Measurements from ENCODE around the gene ZSWIM1.

Gene ZSWIM1

GRCh38 chr20:45912344-45912682 is 31.3 kb downstream of the ZSWIM1 start:
- TF ChIP-seq POLR2AphosphoS5 (IDR thresholded peaks at IDR 0.05; ENCODE audit: low read depth, low read length): no peak
- no peak for TF ChIP-seq TAF1 (IDR thresholded peaks at IDR 0.05; ENCODE audit: borderline replicate concordance, insufficient read depth, low read length)
- TF ChIP-seq REST (IDR thresholded peaks at IDR 0.05; ENCODE audit: insufficient read depth in 1 of 2, low read depth in 2 of 2, low read length in 2 of 2): no peak
- no peak for TF ChIP-seq SIN3A (IDR thresholded peaks at IDR 0.05; ENCODE audit: borderline replicate concordance, insufficient read depth, low read length)
- TF ChIP-seq FOXP2 (optimal IDR thresholded peaks at IDR 0.05; ENCODE audit: borderline replicate concordance, extremely low read depth, extremely low read length, insufficient read depth): no peak

- TF ChIP-seq SIN3A (IDR thresholded peaks at IDR 0.05; ENCODE audit: borderline replicate concordance, insufficient read depth, low read length) (no peak), FOXP2 (optimal IDR thresholded peaks at IDR 0.05; ENCODE audit: borderline replicate concordance, extremely low read depth, extremely low read length, insufficient read depth) (no peak), TAF1 (IDR thresholded peaks at IDR 0.05; ENCODE audit: borderline replicate concordance, insufficient read depth, low read length) (no peak), REST (IDR thresholded peaks at IDR 0.05; ENCODE audit: insufficient read depth in 1 of 2, low read depth in 2 of 2, low read length in 2 of 2) (no peak), POLR2AphosphoS5 (IDR thresholded peaks at IDR 0.05; ENCODE audit: low read depth, low read length) (no peak)
Measured at GRCh38 chr20:45913116-45913515, 32.1 kb downstream of the ZSWIM1 start.

GRCh38 chr20:45917790-45918141 is 36.7 kb downstream of the ZSWIM1 start:
- no peak for TF ChIP-seq REST (IDR thresholded peaks at IDR 0.05; ENCODE audit: insufficient read depth in 1 of 2, low read depth in 2 of 2, low read length in 2 of 2)

GRCh38 chr20:45918182-45918737 is 37.2 kb downstream of the ZSWIM1 start:
- no peak for TF ChIP-seq POLR2AphosphoS5 (IDR thresholded peaks at IDR 0.05; ENCODE audit: low read depth, low read length)
- no peak for TF ChIP-seq SIN3A (IDR thresholded peaks at IDR 0.05; ENCODE audit: borderline replicate concordance, insufficient read depth, low read length)
- no peak for TF ChIP-seq TAF1 (IDR thresholded peaks at IDR 0.05; ENCODE audit: borderline replicate concordance, insufficient read depth, low read length)
- TF ChIP-seq FOXP2 (optimal IDR thresholded peaks at IDR 0.05; ENCODE audit: borderline replicate concordance, extremely low read depth, extremely low read length, insufficient read depth): no peak
- no peak for TF ChIP-seq REST (IDR thresholded peaks at IDR 0.05; ENCODE audit: insufficient read depth in 1 of 2, low read depth in 2 of 2, low read length in 2 of 2)

GRCh38 chr20:45918779-45919537 is 37.9 kb downstream of the ZSWIM1 start:
- TF ChIP-seq REST (IDR thresholded peaks at IDR 0.05; ENCODE audit: insufficient read depth in 1 of 2, low read depth in 2 of 2, low read length in 2 of 2): no peak
